NCI-H510A treated with DMSO at 0.1 percent for 48 hours (cell line): ENCODE data around the gene UBXN11.
A peak's percentile ranks its signal among the peaks of the same experiment; 100 is the strongest.
"Not testable (repeated sequence)": the region's sequence is repeated elsewhere in the genome, so short reads cannot be mapped to it uniquely, and the experiment has no call there.

Experiments used
- DNase-seq: peaks from one replicate; lab custom pipeline; 2025; lab: John Stamatoyannopoulos, UW

The UBXN11 gene

DNA sequence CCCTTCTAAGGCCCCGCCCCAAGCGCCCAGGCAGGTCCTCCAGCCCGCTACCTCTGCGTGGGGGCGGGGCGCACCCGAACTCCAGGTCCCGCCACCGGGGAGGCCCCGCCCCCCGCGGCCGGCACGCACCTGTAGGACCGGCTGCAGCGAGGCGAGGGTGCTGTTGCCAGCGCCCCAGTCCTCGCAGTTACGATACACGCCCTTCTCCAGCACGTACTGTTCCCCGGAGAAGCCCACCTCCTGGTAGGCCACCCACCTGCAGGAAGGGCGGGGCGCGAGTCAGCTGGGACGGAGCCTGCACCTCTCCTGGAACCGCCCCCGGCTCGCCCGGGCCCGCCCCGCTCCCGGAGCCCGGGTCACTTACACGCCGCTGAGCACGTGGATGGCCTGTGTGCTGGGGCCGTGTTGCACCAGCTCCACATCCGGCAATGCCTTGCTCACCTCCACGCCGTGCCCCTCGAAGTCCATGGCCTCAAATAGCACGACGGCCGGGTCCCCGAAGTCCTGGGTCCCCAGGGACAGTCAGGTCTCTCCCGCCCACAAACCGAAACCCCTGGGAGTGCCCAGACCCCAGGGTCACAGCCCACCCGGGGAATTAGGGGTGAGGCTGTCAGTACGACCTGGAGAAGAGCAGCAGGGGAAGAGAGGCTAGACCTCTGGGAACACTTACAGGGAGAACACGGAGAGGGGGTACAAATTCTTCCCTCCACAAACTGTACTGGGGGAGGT is 30.2 kb upstream of the UBXN11 start:
- peak; percentile 92 for DNase-seq

DNA sequence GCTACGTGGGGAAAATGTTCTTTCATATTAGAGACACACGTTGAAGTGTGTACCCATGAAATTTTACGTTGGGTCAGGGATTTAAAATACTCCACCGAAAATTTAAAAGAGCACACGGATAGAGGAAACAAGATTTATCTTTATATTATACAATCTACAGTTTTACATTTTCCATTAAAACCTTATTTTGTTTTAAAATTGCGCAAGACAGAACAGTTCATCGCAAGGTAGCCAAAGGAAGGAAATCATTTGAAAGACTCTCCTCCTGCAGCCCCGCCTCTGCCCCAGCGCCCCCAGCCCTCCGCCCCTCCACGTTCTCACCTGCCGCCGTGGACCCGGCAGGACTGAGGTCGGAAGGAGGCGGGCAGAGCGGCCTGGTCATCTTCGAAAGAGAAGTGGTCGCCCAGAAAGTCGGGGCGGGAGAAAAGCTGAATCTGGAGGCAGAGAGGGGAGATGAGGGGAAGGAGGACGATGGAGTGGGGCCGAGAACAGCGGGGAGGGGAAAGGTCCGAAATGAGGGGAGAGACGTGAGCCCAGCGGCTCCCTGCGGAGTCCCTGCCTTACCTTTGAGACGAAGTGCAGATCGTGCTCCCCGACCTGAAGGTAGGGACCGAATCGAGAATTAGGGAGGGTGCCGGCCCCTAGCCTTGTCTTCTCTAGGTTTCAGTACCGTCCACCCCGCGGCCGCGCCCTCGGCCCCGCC is 29.5 kb upstream of the UBXN11 start:
- peak; percentile 73 for DNase-seq

DNA sequence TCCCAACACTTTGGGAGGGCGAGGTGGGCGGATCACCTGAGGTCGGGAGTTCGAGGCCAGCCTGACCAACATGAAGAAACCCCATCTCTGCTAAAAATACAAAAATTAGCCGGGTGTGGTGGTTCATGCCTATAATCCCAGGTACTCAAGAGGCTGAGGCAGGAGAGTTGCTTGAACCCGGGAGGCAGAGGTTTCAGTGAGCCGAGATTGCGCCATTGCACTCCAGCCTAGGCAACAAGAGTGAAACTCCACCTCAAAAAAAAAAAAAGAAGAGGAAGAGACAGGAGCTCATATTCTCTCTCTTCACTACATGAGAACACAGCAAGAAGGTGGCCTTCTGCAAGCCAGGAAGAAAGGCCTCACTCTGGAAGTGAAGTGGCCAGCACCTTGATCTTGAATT is 26.9 kb upstream of the UBXN11 start:
- not testable (repeated sequence) for DNase-seq

DNA sequence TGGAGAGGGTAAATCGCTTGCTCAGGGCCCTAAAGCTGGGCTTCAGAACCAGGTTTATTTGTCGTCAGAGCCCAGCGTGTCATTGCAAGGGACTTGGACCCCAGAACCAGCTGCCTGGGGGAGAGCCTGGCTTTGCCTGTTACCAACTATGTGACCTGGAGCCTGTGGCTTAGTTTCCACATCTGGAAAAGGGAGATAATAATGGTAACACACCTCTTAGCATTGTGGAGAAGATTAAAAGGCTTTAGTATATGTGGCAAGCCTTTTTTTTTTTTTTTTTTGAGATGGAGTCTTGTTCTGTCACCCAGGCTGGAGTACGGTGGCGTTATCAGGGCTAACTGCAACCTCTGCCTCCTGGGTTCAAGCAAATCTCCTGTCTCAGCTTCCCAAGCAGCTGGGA is 23.8 kb upstream of the UBXN11 start:
- no peak for DNase-seq

DNA sequence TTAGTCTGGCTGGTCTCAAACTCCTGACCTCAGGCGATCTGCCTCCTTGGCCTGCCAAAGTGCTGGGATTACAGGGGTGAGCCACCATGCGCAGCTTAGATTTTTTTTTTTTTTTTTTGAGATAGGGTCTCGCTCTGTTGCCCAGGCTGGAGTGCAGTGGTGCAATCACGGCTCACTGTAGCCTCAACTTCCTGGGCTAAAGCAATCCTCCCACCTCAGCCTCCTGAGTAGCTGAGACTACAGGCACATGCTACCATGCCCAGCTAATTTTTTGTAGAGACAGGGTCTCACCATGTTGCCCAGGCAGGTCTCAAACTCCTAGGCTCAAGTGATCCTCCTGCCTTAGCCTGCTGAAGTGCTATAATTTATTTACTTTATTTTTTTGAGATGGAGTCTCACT is 22.9 kb upstream of the UBXN11 start:
- not testable (repeated sequence) for DNase-seq

DNA sequence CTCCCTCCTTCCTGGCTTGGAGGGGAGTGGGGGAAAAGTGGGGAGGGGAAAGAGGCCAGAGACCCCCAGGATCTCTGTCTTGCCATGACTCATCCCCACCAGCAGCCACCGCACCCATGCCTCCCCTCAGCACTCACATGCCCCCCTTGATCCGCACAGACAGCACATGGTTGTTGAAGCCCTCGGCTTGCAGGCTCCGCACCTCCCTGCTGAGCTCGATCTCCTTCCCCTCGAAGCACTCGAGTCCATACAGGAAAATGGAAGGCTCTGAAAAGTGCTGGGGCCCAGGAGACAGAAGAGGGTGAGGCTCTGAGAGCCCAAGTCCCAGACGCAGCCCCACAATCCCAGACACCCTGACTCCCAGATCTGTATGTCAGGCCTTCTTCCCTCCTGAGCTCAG is 22.2 kb upstream of the UBXN11 start:
- DNase-seq, result no peak

DNA sequence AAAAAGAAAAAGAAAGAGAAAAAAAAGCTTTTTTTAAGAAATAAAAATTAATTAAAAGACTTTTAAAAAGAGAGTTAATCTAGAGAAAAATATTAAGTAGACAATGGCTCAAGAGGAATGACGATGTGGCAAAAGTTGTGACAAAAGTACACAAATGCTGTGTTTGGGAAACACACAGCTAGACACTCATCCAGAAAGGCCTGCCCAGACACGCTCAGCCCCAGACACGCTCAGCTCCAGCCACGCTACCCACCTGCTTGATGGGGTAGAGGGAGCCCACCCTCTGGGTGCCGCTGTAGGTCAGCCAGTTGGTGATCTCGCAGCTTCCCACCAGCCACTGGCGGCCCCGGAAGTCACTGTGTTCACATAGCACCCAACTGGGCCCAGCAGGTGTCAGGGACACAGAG is 21.5 kb upstream of the UBXN11 start:
- peak; percentile 89 for DNase-seq

DNA sequence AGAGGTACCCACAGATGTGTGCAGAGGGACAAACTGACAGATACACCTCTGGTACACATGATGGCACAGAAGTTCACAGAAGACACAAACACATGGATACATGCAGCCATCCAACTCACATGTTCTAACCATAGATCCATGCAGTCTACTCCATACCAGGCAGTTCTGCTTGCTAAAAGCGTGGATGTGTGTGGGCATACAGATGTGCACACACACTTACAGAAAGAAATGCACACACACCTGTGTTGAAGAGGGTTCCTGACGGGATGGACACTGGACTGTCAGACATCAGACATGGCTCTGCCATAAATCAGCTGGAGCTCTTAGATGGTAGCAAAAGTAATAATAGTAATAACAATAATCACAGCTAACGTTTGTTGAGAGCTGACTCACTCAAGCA is 18.1 kb upstream of the UBXN11 start:
- no peak for DNase-seq

DNA sequence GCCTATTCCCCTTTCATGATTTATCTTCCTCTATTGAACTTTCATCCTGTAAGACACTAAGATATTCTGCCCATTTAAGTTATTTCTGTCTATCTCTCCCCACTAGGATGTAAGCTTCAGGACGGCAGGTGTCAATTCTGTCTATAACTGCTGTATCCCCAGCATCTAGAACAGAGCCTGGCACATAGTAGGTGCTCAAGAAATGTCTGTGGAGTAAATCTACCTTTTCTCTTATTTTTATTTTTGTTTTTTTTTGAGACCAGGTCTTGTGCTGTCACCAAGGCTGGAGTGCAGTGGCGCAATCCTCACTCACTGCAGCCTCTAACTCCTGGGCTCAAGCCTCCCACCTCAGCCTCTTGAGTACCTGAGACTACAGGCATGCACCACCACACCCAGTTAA is 16.9 kb upstream of the UBXN11 start:
- no peak for DNase-seq

DNA sequence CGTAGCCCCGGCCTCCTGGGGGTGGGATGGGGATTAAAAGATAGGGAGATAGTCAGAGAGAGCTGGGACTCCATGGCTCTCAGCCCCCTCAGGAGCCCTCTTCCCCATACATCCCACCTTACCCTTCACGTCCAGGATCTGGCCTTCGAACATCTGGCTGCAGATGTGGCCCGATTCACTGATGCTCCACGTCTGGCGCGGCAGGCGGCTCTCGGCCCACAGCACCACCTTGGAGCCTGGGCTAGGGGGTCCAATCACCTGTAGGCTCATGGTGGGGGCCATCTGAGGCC is 15.6 kb upstream of the UBXN11 start:
- DNase-seq, result no peak

DNA sequence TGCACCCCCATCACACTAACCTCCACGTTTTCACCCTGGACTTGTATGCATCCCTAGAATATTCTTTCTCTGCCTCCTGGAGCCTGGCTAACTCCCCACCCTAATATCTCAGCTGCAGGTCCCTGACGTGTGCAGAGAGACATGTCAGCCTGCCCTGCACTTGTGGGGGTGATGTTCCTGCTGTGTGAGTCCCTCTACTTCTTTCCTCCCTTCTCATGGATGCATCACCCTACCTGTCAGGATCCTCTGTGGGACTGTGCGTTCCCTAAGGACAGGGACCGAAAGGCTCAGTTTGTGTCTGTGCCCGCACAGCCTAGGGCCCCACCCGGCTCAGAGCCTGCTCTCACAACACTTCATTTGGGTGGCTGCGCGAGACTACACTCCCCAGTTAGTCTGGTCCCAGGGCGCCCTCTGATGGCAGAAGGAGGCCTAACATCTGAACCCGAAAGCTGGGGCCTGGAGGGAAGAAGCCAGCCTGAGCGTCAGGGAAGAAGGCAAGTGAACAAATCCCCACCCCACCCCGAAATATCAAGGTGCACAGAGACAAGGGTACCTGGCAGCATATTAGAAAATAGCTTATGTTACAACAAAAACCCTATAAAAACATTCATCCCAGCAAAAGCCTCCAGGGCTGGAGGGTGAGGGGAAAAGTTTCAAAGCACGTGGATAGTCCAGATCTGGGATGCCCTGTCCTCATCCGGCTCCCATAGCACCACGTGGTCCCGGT is 15.0 kb upstream of the UBXN11 start:
- peak; percentile 51 for DNase-seq

DNA sequence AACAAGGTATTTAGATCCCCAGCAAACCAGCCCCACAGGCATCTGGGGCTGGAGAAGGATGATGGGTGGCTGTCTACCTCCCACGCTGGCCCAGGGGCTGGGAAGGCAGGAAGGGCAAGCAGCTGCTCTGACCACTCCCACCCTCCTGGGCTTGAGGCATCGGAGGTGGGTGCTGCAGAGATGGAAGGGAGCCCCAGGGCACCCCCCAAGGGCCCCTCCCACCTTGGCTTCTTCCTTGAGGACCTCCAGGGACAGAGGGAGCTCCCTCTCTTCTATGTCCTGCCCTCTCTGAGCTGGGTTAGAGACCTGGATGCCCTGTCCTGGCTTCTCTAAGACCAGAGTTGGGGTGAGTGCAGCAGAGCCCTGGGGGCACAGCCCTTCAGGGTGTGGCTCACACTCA is 14.5 kb upstream of the UBXN11 start:
- no peak for DNase-seq

DNA sequence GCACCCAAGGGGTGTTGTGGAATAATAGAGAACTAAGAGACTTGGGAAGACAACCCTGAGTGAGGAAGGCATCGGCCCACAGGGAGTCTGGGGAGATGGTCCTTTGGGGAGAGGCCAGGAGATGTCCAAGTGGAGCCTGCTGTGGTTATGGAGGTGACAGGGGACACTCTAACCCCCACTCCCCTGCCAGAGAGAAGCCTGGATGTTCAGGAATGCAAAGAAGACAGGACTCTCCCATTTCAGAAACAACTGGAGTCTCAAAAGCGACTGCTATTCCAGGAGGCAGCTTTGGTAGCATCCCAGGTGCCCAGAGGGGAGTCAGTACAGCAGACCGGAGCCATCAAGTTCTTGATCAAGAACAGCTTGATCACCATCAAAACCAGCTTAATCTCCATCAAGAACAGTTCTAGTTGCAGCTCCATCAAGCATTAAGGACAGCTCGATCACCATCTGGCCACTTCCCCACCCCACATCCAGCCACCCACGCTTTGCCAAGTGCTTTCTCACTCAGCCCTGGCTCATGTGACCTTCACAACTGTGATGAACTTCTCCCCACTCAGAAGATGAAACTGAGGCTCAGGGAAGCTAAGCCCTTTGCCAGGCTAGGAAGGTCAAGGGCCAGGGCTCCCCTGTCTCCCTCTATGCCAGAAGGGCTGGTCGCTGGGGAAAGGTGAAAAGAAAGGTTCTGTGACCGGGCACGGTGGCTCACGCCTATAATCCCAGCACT is 12.1 kb upstream of the UBXN11 start:
- DNase-seq, result no peak

DNA sequence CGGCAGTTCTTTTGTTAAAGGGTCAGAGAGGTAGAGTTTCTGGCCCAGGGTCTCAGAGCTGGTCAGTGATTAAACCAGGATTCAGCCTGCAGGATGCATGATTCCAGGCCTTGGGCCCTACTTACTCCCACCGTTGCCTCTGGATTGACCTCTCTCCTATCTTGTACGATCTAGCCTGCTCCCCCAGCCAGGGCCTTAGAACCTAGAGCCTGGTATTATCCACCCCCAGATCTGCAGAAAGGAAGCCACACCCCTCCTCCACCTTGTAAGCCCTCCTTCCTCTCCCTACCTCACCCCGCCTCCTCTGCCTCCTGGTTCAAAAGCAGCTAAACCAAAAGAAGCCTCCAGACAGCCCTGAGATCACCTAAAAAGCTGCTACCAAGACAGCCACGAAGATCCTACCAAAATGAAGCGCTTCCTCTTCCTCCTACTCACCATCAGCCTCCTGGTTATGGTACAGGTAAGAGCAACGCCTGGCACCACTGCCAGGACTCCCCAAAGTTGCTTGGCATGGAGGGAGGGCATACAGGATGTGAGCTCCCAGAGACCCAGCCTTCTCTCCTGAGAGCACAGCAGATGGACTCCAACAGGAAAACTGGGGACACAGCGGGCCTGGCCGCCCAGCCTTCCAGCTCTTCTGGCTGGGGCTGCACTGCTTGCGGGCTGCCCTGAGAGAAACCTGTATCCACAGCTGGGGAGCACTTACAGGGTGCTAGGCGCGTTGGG is 11.3 kb upstream of the UBXN11 start, which contains the start of gene CD52:
Gene CD52 (plus strand): TSS at position 347 of the 726 bp plus-strand sequence. CDS start 60 bp downstream, at position 407.
- no peak for DNase-seq

DNA sequence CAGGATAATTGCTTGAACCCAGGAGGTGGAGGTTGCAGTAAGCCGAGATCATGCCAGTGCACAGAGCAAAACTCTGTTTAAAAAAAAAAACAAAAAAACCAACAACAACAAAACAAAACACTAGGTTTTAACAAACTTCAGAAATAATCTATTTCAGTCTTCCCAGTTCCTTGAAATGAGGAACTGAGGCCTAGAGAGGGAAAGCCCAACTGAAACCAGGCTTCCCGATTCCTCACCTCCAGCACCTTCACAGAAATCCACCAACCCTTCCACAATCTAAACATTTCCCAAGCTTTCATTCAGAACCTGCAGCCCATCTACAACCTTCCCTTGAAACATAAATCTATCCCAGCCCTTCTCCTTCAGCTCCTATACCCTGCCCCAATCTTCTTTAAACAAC is 10.7 kb upstream of the UBXN11 start:
- no peak for DNase-seq

DNA sequence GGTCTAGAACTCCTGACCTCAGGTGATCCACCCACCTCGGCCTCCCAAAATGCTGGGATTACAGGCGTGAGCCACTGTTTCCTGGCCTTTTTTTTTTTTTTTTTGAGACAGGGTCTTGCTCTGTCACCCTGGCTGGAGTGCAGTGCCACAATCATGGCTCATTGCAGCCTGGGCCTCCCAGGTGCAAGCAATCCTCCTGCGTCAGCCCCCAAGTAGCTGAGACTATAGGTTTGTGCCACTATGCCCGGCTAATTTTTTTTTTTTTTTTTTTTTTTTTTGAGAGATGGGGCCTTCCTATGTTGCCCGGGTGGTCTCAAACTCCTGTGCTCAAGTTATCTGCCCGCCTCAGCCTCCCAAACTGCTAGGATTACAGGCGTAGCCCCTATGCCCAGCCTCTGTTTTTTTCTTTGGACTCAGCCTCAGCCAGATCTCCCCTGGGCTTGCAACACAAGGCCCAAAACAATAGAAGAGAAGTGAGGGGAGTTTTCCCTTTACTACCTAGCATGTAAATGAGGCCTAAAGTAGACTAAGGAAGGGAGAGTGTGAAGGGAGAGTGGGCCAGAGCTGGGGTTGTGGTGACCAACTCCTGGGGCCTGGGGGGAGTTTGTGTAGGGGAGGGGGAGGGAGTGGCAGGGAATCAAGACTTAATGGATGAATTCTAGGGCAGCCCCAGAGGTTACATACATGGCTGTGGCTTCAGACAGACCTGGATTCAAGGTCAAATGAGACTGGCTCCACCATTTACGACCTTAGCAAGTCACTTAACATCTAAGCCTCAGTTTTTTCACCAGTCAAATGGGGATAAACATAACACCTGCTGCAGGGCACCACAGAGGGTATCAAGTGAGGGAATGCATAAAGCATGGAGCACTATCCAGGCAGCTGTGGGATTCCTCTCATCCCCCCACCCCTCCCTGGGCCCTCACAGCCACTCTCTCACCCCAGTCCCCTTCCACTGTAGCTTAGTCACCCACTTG is 9.7 kb upstream of the UBXN11 start:
- DNase-seq, result no peak

DNA sequence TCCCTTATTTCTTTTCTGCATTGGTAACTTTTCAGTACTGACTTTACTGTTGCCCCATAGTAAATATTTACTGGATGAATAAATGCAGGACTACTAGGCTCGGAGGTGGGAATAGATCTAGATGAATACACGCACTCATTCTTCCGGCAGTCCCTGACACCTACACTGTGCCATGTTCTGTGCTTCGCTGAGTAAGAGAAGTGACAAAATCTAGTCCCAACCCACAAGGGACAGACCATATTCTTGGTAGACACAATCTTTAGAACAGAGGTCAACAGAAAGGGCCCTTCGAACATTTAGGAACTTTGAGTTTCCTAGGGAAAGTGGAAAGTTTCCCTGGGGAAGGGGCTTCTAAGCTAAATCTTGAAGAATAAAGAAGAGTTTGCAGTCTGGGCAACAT is 8.1 kb upstream of the UBXN11 start:
- DNase-seq, result no peak

DNA sequence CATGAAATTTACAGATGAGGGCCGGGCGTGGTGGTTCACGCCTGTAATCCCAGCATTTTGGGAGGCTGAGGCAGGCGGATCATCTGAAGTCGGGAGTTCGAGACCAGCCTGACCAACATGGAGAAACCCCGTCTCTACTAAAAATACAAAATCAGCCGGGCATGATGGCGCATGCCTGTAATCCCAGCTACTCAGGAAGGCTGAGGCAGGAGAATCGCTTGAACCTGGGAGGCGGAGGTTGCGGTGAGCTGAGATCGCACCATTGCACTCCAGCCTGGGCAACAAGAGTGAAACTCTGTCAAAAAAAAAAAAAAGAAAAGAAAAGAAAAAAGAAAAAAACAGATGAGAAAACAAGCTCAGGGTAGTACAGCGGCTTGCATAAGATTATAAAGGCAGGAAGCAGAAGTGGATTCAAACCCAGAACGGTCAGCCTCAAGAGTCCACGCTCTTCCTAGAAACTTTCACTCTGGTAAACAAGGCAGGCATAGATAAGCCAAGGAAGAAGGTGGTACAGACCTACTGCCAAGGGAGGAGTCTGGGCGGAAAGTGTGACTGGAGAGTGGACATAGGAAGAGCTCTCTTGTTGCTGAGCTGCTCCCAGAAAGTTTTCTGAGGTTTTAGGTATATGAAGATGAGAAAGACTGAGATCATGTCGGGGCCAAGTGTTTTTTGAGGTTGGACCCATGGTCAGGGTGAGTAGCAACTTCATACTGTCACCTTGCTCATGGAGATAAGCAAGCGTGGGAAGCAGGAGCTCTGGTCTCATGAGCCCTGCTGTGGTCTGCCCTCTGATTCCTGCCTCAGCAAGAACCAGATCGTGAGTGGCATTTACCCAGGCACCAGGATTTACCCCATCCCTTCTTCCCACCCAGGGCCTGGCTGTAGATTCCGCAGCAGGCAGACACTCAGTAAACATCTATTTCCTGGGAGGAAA is 1.8 kb upstream of the UBXN11 start:
- DNase-seq, result not testable (repeated sequence)

DNA sequence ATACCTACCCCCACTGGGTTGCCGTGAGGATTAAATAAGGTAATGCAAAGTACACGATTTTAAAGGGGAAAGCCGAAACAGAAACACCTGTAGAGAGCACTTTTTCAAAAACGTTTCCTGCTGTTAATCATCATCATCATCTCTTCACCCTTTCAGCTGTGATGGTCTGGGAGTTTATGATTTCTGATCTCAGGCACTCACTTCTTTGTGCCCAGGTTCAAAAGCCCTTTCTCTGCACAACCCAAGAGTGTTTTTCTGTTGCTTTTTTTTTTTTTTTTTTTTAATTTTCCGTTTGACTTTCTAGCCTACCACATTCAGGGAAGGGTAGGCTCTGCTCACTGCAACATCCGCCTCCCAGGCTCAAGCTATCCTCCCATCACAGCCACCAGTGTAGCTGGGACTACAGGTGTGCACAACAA is 936 bp upstream of the UBXN11 start:
- no peak for DNase-seq
